Gastrocnemius medialis (tissue), 4 donors: ENCODE data around the gene ENO1. TPM values are rescaled to one million over a fixed set of nuclear protein-coding genes. Genes with fewer than 3 reads are reported as not detected.
A peak's percentile ranks its signal among the peaks of the same experiment; 100 is the strongest.
"Not testable (repeated sequence)": the region's sequence is repeated elsewhere in the genome, so short reads cannot be mapped to it uniquely, and the experiment has no call there.

Experiments used
- ATAC-seq, 2 donors: fragments of 150-250 bp; one replicate each; pipeline ENCODE4 v1.9.1; 2016
- DNase-seq, 2 donors: peaks; one replicate each; pipeline ENCODE4 v3.0.0-alpha.2; 2019
- H3K27ac ChIP-seq, 4 donors: fragments of 200-600 bp; sonication (generic); 1 replicate in 1 of 4; 2 replicates in 3 of 4; pipeline ENCODE4 v1.5.1; 2016 to 2018; ENCODE audit warnings: mild to moderate bottlenecking in 2 of 4, moderate library complexity in 1 of 4
- H3K27me3 ChIP-seq, 3 donors: fragments of 200-600 bp; sonication (generic) in 2 of 3; 1 replicate in 1 of 3; 2 replicates in 2 of 3; pipeline versions ENCODE4 v1.5.1 to v1.6.0; 2016 to 2019; ENCODE audit warnings: mild to moderate bottlenecking in 1 of 3, moderate library complexity in 1 of 3
- H3K36me3 ChIP-seq, 2 donors: fragments of 200-600 bp; sonication (generic) in 1 of 2; one replicate each; pipeline ENCODE4 v1.5.1; 2017 to 2018
- H3K4me1 ChIP-seq, 2 donors: fragments of 200-600 bp; sonication (generic) in 1 of 2; one replicate each; pipeline ENCODE4 v1.5.1; 2016 to 2017; ENCODE audit warnings: mild to moderate bottlenecking in 2 of 2
- H3K4me3 ChIP-seq, 4 donors: fragments of 200-600 bp; sonication (generic) in 3 of 4; 1 replicate in 1 of 4; 2 replicates in 3 of 4; pipeline ENCODE4 v1.5.1; 2016 to 2019; ENCODE audit warnings: mild to moderate bottlenecking in 2 of 4
- H3K9me3 ChIP-seq, 3 donors: fragments of 200-600 bp; sonication (generic) in 2 of 3; 1 replicate in 1 of 3; 2 replicates in 2 of 3; pipeline ENCODE4 v1.5.1; 2016 to 2019
- CTCF ChIP-seq, 5 experiments: fragments of 450-650 bp in 3 of 5; fragments of 200-600 bp in 2 of 5; sonication (generic) in 2 of 5; IDR thresholded peaks in 4 of 5; conservative IDR thresholded peaks in 1 of 5; 1 replicate in 4 of 5; 2 replicates in 1 of 5; pipeline ENCODE4 v1.5.1; 2016 to 2019; ENCODE audit warnings: antibody characterized with exemption in 5 of 5, mild to moderate bottlenecking in 3 of 5, moderate library complexity in 3 of 5
- POLR2A ChIP-seq, 2 donors: fragments of 450-650 bp; IDR thresholded peaks; one replicate each; pipeline ENCODE4 v1.6.1; 2017; ENCODE audit warnings: antibody characterized with exemption in 2 of 2, mild to moderate bottlenecking in 2 of 2, moderate library complexity in 2 of 2
- in situ Hi-C, 4 donors: fragments of 200-750 bp; cut with MboI; loops; one replicate each; pipeline versions ENCODE4 v1.15.0 to v1.8.0; 2017; ENCODE audit warnings: low sequenced_read_pairs in 4 of 4
- intact Hi-C: fragments of 100-400 bp; cut with DNase I; formaldehyde crosslinking; loops from one replicate; pipeline ENCODE4 v1.15.1; 2023; ENCODE audit warnings: low total_unique reads
- total RNA-seq, 4 donors: library from RNA; depleted of rRNA; stranded (reverse); fragments of >200 nt; gene quantifications; one replicate each; pipeline versions ENCODE4 v1.1.0 to v1.2.3, GENCODE V29; 2016

ENO1 gene
- total RNA-seq, 4 donors from 2014 or later = 112 to 354 (median 209) TPM

DNA sequence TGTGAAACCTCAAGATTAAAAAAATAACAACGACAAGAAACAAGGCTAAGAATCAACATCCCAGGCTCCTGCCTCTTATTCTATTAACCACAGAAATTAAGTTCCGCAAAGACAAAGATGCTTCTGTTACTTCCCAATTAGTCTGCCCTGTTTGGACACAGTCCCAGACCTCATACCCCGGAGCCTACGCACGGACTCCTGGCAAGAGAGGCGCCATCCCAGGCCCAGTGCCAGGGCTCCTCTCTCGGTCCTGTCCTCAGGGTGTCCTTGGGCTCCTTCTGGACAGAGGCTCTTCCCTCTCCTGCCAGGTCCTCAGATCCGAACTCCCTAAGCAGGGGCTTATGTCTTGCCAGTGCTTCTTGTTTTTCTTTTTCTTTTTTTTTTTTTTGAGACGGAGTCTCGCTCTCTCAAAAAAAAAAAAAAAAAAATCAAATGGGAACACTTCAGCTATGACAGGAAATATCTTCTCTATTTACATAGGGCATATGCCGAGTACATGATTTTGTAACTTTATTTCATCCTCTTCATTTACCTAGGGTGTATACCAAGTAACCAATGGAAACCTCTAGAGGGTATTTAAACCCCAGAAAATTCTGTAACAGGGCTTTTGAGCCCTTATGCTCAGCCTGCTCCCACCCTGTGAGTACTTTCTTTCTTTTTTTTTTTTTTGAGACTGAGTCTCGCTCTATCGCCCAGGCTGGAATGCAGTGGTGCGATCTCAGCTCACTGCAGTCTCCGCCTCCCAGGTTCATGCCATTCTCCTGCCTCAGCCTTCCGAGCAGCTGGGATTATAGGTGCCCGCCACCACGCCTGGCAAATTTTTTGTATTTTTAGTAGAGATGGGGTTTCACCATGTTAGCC lies 11.7 kb upstream of the ENO1 start:
- in situ Hi-C loops = no loop called here
- TF ChIP-seq CTCF (IDR thresholded peaks at IDR 0.05 in 4 of 5, conservative IDR thresholded peaks at IDR 0.05 in 1 of 5) = no peak
- TF ChIP-seq POLR2A (IDR thresholded peaks at IDR 0.05) = no peak
- peak overlapping the region in 3 of 4 donors; percentile 22 to 29 (median 25) for H3K4me3 ChIP-seq

GRCh38 chr1:8889103-8889846 lies 10.8 kb upstream of the ENO1 start:
- no peaks in the 10 kb centered on the region for H3K36me3 ChIP-seq
- TF ChIP-seq CTCF (IDR thresholded peaks at IDR 0.05 in 4 of 5, conservative IDR thresholded peaks at IDR 0.05 in 1 of 5) (no peak), POLR2A (IDR thresholded peaks at IDR 0.05) (no peak)
- no peaks in the 10 kb centered on the region for H3K27me3 ChIP-seq
- intact Hi-C loops (no loop called here), in situ Hi-C loops (no loop called here)
- ATAC-seq (peak; percentile 37 to 67), DNase-seq (peak in 1 of 2 donors; percentile 39)
- peaks cover 10 to 29% of the 10 kb centered on the region in 2 donors for H3K4me1 ChIP-seq
- peak overlapping the region; percentile 55 to 82 (median 77) for H3K27ac ChIP-seq
- no peaks in the 10 kb centered on the region for H3K9me3 ChIP-seq
- no peak overlapping the region for H3K4me3 ChIP-seq

More for the DNA sequence above, 11.7 kb upstream of the ENO1 start:
- Histone ChIP-seq H3K4me1 (peaks cover 10 to 29% of the 10 kb centered on the region in 2 donors), H3K27ac (peak overlapping the region; percentile 55 to 82 (median 77)), H3K36me3 (no peaks in the 10 kb centered on the region), H3K27me3 (no peaks in the 10 kb centered on the region), H3K9me3 (no peaks in the 10 kb centered on the region)
- DNase-seq (peak; percentile 59 to 86), ATAC-seq (peak; percentile 75 to 83)
- intact Hi-C loops = no loop called here

DNA sequence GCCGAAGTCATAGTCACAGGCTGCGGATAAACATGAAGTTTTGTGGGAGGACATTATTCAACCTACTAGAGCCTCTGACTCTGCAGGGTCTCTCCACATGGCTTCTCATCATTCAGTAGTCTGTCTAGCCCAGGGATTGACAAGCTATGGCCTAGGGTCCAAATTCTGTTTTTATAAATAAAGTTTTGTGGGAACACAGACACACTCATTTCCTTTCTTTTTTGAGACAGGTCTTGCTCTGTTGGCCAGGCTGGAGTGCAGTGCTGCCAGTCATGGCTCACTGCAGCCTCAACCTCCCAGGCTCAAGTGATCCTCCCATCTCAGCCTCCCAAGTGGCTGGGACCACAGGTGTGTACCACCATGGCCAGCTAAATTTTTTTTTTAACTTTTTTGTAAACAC lies 8.1 kb upstream of the ENO1 start:
- no peak for ATAC-seq
- H3K27ac ChIP-seq = no peak overlapping the region
- TF ChIP-seq POLR2A (IDR thresholded peaks at IDR 0.05) (no peak), CTCF (IDR thresholded peaks at IDR 0.05 in 4 of 5, conservative IDR thresholded peaks at IDR 0.05 in 1 of 5) (no peak)
- H3K9me3 ChIP-seq = no peaks in the 10 kb centered on the region
- no peak for DNase-seq
- intact Hi-C loops (no loop called here), in situ Hi-C loops (no loop called here)
- no peak overlapping the region for H3K4me3 ChIP-seq
- H3K36me3 ChIP-seq = no peaks in the 10 kb centered on the region
- H3K27me3 ChIP-seq = no peaks in the 10 kb centered on the region
- H3K4me1 ChIP-seq = peaks cover 8 to 18% of the 10 kb centered on the region in 2 donors

DNA sequence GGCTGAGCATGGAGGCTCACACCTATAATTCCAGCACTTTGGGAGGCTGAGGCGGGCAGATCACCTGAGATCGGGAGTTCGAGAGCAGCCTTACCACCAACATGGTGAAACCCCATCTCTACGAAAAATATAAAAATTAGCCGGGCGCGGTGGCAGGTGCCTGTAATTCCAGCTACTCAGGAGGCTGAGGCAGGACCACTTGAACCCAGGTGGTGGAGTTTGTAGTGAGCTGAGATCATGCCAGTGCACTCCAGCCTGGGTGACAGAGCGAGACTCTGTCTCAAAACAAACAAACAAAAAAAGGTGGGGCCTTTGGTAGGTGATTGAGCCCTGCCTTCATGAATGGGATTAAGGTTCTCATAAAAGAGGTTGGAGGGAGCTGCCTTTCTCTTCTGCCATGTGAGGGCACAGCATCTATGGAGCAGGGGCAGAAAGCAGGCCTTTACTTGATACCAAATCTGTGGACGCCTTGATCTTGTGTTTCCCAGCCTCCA lies 7.6 kb upstream of the ENO1 start:
- H3K27me3 ChIP-seq, H3K27ac ChIP-seq, H3K36me3 ChIP-seq, ATAC-seq, H3K4me3 ChIP-seq, H3K9me3 ChIP-seq, in situ Hi-C loops, intact Hi-C loops, DNase-seq: not testable (repeated sequence)
- H3K4me1 ChIP-seq = peaks cover 8 to 16% of the 10 kb centered on the region in 2 donors

- H3K27me3 ChIP-seq, H3K27ac ChIP-seq, in situ Hi-C loops, H3K36me3 ChIP-seq, H3K4me3 ChIP-seq, ATAC-seq, H3K9me3 ChIP-seq, intact Hi-C loops, DNase-seq: not testable (repeated sequence)
- peaks cover 9 to 13% of the 10 kb centered on the region in 2 donors for H3K4me1 ChIP-seq
Observed at GRCh38 chr1:8884105-8884504, 5.6 kb upstream of the ENO1 start.
